HK-2 (cell line): ENCODE data around the gene SLC25A6.
"Not testable (repeated sequence)": the region's sequence is repeated elsewhere in the genome, so short reads cannot be mapped to it uniquely, and the experiment has no call there.

ENCODE experiments used
- DNase-seq: peaks from one replicate; pipeline ENCODE4 v3.0.0-alpha.2; 2018; ENCODE audit not compliant: unreplicated experiment

Gene SLC25A6

GRCh38 chrX:1354036-1355019, 37.6 kb downstream of the SLC25A6 start:
- no peak for DNase-seq

- no peak for DNase-seq
Observed at GRCh38 chrX:1351981-1352714, 39.8 kb downstream of the SLC25A6 start.

- not testable (repeated sequence) for DNase-seq
Observed at GRCh38 chrX:1349606-1350005, 42.3 kb downstream of the SLC25A6 start.

GRCh38 chrX:1341545-1342184, 50.2 kb downstream of the SLC25A6 start:
- no peak for DNase-seq

GRCh38 chrX:1336948-1337779, 54.7 kb downstream of the SLC25A6 start:
- DNase-seq = no peak

GRCh38 chrX:1336331-1336943, 55.5 kb downstream of the SLC25A6 start, which contains the start of gene IL3RA:
TSS of gene IL3RA (plus strand) at chrX:1336785. CDS start at chrX:1341766, 4,981 bp downstream.
- DNase-seq = no peak
